ENCODE results near the gene MLLT10. TPM values are rescaled to one million over a fixed set of nuclear protein-coding genes. Genes with fewer than 3 reads are reported as not detected.
"Not testable (repeated sequence)": the region's sequence is repeated elsewhere in the genome, so short reads cannot be mapped to it uniquely, and the experiment has no call there.

Gene MLLT10
- total and polyA plus RNA-seq, 2 donors (not counting 3 experiments of a cell fraction or from before 2014, with no cell fraction given) = 35.4 to 54.0 TPM

DNA sequence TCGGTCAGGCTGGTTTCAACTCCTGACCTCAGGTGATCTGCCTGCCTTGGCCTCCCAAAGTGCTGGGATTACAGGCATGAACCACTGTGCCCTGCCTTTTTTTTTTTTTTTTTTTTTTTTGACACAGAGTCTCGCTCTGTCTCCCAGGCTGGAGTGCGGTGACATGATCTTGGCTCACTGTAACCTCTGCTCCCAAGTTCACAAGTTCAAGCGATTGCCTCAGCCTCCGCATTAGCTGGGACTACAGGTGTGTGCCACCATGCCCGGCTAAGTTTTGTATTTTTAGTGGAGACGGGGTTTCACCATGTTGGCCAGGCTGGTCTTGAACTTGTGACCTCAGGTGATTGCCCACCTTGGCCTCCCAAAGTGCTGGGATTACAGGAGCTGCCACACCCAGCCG is 94.6 kb downstream of the MLLT10 start:
- FAIRE-seq; POLR2A ChIA-PET; H3K4me1 ChIP-seq (ENCODE audit: control insufficient read depth, extremely low read depth, insufficient read depth, low read length); H2AFZ ChIP-seq (ENCODE audit: low read depth, low read length); CTCF ChIA-PET; intact Hi-C loops (cut with micrococcal nuclease); BruUV-seq (replicated peaks); H4K20me1 ChIP-seq (replicated peaks; ENCODE audit: control insufficient read depth, extremely low read depth, insufficient read depth, low read length); H3K9me3 ChIP-seq (replicated peaks; ENCODE audit: control insufficient read depth, insufficient read depth, low read length); H3K9ac ChIP-seq (replicated peaks; ENCODE audit: extremely low read depth, insufficient read depth, low read length); H3K27ac ChIP-seq (ENCODE audit: insufficient read depth, low read depth, low read length); H3K27me3 ChIP-seq (ENCODE audit: control insufficient read depth in 2 of 2, insufficient read depth in 2 of 2, low read length in 2 of 2); H3K36me3 ChIP-seq (ENCODE audit: control insufficient read depth in 2 of 2, extremely low read depth in 1 of 2, insufficient read depth in 2 of 2, low read length in 2 of 2); H3K4me3 ChIP-seq (replicated peaks in 1 of 3; ENCODE audit: insufficient read depth in 1 of 3, low read depth in 1 of 3, low read length in 3 of 3); H3K9me1 ChIP-seq (replicated peaks; ENCODE audit: control insufficient read depth, extremely low read depth, insufficient read depth, low read length); H3K4me2 ChIP-seq (ENCODE audit: insufficient read depth, low read length); dilution Hi-C loops (cut with MboI; ENCODE audit: extremely low pct_ligation_motif_present, low sequenced_read_pairs); DNase-seq (ENCODE audit: low read depth, low spot score): not testable (repeated sequence)
- peaks cover 10% of the 10 kb centered on the region for H3K79me2 ChIP-seq (ENCODE audit: control insufficient read depth, insufficient read depth, low read length)

- TF ChIP-seq MYC (IDR thresholded peaks at IDR 0.05; ENCODE audit: low read depth, low read length) = no peak
- no peak for TF ChIP-seq JUN (IDR thresholded peaks at IDR 0.05; ENCODE audit: borderline replicate concordance, insufficient read depth, insufficient read length, low read depth)
- TF ChIP-seq, protein P1, sequence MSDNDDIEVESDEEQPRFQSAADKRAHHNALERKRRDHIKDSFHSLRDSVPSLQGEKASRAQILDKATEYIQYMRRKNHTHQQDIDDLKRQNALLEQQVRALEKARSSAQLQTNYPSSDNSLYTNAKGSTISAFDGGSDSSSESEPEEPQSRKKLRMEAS (IDR thresholded peaks at IDR 0.05; ENCODE audit: insufficient read depth, insufficient read length) = no peak
- TF ChIP-seq POLR2AphosphoS5 (IDR thresholded peaks at IDR 0.05; ENCODE audit: insufficient read depth, low read depth, low read length) = no peak
- TF ChIP-seq FOS (IDR thresholded peaks at IDR 0.05; ENCODE audit: borderline replicate concordance, insufficient read depth, low read length) = no peak
- no peak for TF ChIP-seq GATA2 (IDR thresholded peaks at IDR 0.05; ENCODE audit: insufficient read depth, insufficient read length, low read depth, low read length)
- no peak for TF ChIP-seq POLR2A (IDR thresholded peaks at IDR 0.05; ENCODE audit: low read depth, low read length)
- no peak for TF ChIP-seq EZH2 (IDR thresholded peaks at IDR 0.05; ENCODE audit: borderline replicate concordance, low read depth, low read length, severe bottlenecking)
- no peak for TF ChIP-seq CTCF (IDR thresholded peaks at IDR 0.05; ENCODE audit: extremely low read depth in 1 of 2, insufficient read depth in 1 of 2, low read depth in 1 of 2, low read length in 2 of 2)
- peaks cover 0 to 3% of the 10 kb centered on the region in 2 experiments for H3K36me3 ChIP-seq (ENCODE audit: control insufficient read depth in 2 of 2, extremely low read depth in 1 of 2, insufficient read depth in 2 of 2, low read length in 2 of 2)
- DNase-seq (ENCODE audit: low read depth, low spot score) (no peak), FAIRE-seq (no peak)
- no peaks in the 10 kb centered on the region for H3K27me3 ChIP-seq (ENCODE audit: control insufficient read depth in 2 of 2, insufficient read depth in 2 of 2, low read length in 2 of 2)
- no peak overlapping the region for H3K27ac ChIP-seq (ENCODE audit: insufficient read depth, low read depth, low read length)
- no peaks in the 10 kb centered on the region for H3K4me1 ChIP-seq (ENCODE audit: control insufficient read depth, extremely low read depth, insufficient read depth, low read length)
- H3K4me3 ChIP-seq (replicated peaks in 1 of 3; ENCODE audit: insufficient read depth in 1 of 3, low read depth in 1 of 3, low read length in 3 of 3) = no peak overlapping the region
- H4K20me1 ChIP-seq (replicated peaks; ENCODE audit: control insufficient read depth, extremely low read depth, insufficient read depth, low read length) = no peaks in the 10 kb centered on the region
- dilution Hi-C loops (cut with MboI; ENCODE audit: extremely low pct_ligation_motif_present, low sequenced_read_pairs) = no loop called here
- H3K9ac ChIP-seq (replicated peaks; ENCODE audit: extremely low read depth, insufficient read depth, low read length) = no peak overlapping the region
- CTCF ChIA-PET = interaction anchor here (1.1 to 1.5 kb wide), 2 partner anchors 40 to 138 kb away, joined by 3 to 5 read pairs; no protein-coding TSS in a partner anchor
- intact Hi-C loops (cut with micrococcal nuclease) = no loop called here
- no TSS peak for BruUV-seq (replicated peaks)
- no peaks in the 10 kb centered on the region for H3K9me1 ChIP-seq (replicated peaks; ENCODE audit: control insufficient read depth, extremely low read depth, insufficient read depth, low read length)
- no peak overlapping the region for H3K4me2 ChIP-seq (ENCODE audit: insufficient read depth, low read length)
- POLR2A ChIA-PET = no interaction called here
- peaks cover 28% of the 10 kb centered on the region for H3K79me2 ChIP-seq (ENCODE audit: control insufficient read depth, insufficient read depth, low read length)
- no peak overlapping the region for H2AFZ ChIP-seq (ENCODE audit: low read depth, low read length)
- H3K9me3 ChIP-seq (replicated peaks; ENCODE audit: control insufficient read depth, insufficient read depth, low read length) = no peaks in the 10 kb centered on the region
These were observed 100.8 kb downstream of the MLLT10 start for GRCh38 chr10:21634599-21635365.

All from endothelial cell of umbilical vein (primary cell).